Stimulated activated CD8-positive, alpha-beta memory T cell treated with anti-CD3 and anti-CD28 coated beads, Interleukin-4, amount 100 ng/mL, for 1 hour (primary cell): ENCODE measurements around the gene CPNE2.

Experiments
- DNase-seq, 2 donors: peaks; one replicate each; pipeline ENCODE4 v3.0.0-alpha.2; 2020; ENCODE audit warnings: low read depth in 2 of 2, low spot score in 1 of 2

Gene CPNE2

DNA sequence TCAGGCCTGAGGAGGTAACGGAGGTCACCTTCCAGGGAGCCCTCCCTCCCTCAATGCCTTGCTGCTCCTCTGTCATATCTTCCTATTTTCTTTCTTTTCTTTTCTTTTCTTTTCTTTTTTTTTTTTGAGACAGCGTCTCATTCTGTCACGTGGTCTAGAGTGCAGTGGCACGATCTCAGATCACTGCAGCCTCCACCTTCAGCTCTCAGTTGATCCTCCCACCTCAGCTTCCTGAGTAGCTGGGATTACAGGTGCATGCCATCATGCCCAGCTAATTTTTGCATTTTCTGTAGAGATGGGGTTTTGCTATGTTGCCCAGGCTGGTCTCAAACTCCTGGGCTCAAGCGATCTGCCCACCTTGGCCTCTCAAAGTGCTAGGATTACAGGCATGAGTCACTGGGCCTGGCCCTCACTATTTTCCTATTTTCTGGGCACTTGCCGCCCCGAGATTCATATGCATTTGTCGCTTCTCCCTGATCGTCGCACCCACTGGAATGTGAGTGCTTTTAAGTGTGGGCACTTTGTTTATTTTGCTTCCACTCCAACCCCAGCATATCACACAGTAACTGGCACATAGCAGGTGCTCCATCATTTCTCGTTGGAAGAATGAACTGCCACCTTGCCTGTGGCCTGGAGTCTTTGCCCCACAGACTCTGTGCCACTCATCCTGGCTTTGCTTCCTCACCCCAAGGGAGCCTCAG lies 31.7 kb downstream of the CPNE2 start:
- no peak for DNase-seq

GRCh38 chr16:57125376-57125775 lies 33.0 kb downstream of the CPNE2 start:
- DNase-seq = no peak

DNA sequence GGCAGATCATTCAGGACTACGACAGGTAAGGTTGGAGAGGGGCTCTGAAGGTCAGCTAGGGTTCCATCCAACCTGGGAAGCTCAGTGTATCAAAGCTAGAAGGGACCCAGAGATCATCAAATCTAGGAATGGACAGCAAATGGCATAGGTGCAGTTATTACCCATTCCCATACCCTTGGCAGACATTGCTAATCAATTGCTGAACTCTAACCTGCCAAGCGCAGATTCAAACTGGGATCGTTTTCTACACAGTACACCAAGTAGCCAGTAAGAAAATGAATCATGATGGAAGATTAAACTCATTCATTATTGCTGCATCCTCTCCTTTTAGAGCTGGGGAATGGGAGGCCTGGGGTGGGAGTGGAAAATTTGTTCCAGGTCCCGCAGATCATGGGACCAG lies 33.6 kb downstream of the CPNE2 start:
- no peak for DNase-seq

DNA sequence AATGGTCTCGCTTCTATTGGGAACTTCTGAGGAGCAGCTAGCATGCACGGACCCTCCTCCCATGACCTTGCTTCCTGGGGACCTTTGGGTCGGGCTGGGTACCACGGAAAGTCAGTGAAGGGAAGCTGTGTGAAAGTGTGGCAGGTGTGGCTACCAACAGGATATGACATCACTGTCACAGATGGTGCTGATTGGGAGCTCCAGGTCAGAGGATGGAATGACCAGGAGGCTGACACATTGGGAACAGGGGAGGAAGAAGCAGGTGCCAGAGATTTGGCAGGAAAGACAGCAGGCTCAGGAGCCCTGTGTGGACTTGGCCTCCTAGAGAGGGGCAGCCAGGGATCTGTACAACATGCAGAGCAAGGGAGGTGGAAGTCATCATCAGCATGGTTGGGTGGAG lies 34.0 kb downstream of the CPNE2 start:
- no peak for DNase-seq

- DNase-seq = no peak
Observed at GRCh38 chr16:57127037-57127763, 34.8 kb downstream of the CPNE2 start.

GRCh38 chr16:57127836-57128235 lies 35.5 kb downstream of the CPNE2 start:
- DNase-seq = no peak

GRCh38 chr16:57128771-57129389 lies 36.5 kb downstream of the CPNE2 start:
- DNase-seq = peak in 1 of 2 donors; percentile 33

GRCh38 chr16:57130950-57131321 lies 38.6 kb downstream of the CPNE2 start:
- no peak for DNase-seq

DNA sequence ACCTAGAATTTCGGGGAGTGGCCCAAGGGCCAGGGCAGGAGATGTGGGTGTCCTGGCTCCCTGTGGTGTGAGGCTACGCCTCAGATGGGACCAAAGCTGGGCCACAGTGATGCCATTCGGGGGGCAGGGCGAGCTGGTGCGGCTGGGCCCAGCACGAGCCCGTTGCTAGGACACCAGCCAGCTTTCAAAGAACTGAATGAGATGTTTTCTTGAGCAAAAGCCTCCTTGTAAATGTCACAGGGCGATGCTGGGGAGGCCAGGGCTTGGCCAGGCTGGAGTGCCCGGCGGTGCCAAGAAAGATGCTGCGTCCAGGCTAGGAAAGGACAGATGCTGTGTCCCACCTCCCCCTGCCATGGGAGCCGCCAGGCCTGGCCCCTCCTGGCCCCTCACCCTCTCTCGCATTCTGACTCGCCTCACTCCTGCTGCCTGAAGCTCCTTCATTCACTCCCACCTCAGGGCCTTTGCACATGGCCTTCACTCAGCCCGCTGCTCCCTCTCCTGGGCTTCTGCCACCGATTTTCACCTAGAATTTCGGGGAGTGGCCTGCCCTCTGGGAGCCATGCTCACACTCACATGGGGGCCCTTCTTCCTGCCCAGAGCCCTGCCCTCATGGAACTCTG lies 39.1 kb downstream of the CPNE2 start:
- DNase-seq = no peak

- no peak for DNase-seq
Observed at GRCh38 chr16:57132470-57132869, 40.1 kb downstream of the CPNE2 start.

- DNase-seq = no peak
Observed at GRCh38 chr16:57133031-57133430, 40.6 kb downstream of the CPNE2 start.

DNA sequence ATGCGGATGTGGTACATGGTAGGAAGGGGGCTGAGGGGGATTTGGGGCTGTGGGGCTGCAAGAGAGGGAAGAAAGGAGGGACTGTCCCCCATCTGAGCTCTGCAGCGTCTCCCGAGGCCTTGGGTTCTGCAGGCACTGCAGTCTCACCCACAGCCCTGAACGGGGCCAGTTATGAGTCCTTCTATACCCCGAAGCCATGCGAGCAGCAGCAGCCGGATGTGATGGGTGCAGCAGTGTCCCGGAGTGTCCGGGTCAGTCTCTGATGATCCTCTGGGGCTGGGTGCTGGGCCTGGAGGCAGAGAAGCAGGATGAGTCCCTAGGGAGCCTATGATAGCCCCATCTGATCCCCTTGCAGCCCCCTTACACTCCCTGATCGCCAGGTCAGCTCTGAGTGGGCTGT lies 41.5 kb downstream of the CPNE2 start:
- no peak for DNase-seq

GRCh38 chr16:57134982-57135381 lies 42.6 kb downstream of the CPNE2 start:
- DNase-seq = no peak

GRCh38 chr16:57137043-57137442 lies 44.7 kb downstream of the CPNE2 start:
- no peak for DNase-seq

DNA sequence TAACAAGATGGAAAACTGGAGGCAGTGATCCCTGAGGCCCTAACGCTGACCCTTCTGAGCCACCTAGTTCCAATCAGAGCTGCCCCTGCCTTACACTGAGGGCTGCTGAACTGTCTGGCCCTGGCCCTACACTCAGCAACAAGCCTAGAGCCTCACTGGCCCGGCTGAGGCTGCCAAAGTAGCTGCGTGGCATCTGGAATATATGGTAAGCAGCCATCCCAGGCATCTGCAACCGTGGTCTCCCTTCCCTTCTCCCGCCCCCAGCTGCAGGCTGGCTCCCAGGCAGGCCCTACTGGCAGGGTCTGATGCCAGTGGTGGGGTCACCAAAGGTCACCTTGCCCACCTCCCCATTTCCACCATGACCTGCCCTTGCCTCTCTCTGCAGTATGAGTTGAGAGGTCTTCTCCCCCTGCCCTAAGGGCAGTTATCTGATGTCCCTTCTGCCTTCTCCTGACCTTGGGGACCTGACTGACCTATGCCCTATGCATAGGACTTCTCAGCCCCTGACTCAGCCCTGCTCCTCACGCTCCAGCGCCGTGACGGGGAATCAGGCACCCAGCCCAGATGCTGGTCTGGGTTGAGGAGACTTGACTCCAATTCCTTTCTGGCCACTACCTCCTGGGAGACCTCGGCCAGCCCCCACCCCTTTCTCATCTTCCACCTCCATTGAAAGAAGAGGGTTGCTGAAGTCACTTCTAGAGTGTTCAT lies 45.3 kb downstream of the CPNE2 start:
- no peak for DNase-seq

- DNase-seq = no peak
Observed at GRCh38 chr16:57138281-57138935, 46.0 kb downstream of the CPNE2 start.

DNA sequence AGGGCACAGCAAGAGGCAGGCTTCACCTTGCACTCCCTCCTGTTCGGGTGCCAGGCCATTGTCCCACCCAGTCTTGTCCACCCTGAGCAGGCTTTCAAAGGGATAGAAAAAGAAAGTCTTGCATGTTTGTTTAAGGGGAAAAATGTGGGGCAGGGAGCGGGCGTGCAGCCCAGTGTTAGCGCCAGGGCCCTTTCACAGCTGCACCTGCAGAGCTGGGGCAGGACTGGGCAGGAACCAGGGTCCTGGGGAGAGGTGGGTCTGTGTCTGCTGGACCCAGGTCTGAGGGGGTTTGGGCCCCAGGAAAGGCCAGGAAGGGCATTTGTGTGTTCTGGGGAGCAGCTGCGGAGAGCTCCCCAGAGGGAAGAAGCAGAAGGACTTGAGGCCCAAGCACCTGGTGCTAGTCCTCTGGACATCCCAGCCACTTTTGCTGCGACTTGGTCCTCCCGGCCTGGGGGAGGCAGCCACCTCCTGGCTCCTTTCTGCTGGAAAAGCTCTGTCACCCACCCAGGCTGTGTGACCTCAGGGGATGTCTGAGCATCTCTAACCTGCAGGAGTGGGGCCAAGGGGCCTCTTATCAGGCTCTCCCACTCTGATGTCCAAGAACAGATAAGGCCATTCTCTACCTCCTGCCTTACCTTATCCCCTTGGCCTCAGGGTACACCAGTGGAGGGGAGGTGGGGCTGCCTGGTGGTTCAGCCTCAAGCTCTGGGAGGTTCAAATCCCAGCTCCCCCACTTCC lies 48.7 kb downstream of the CPNE2 start:
- no peak for DNase-seq

DNA sequence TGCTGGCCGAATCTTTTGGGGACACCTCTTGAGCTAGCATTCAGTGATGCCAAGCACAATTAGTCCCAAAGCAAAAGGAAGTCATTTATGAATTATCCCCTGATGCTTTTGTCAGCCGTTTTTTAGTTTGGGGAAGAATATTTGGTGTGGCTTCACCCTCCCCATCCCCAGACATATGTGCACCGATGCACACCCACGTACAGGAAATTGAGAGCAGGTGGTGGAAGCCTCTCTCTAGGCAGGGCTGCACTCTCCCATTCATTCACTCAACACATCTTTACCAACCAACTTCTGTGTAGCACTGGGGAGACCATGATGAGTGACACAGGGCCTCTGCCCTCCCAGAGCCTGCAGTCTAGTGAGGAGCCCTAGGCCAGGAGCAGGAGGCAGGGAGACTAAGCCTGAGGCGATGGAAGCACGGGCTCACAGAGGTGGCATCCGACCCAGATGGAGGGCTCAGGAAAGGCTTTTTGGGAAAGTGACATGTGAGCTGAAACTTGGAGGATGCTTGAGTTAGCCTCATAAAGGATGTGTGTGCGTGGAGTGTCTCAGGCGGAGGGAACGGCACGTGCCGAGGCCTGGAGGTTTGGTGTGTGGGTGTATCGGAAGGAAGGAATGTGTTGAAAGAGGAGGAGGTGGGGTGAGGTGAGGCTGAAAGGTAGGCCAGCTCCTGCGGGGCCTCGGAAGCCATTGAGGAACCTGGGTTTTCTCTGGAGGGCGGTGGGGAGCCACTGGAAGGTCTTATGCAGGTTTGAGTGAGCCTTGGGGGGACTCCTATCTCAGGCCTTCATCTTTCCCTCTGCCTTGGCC lies 49.6 kb downstream of the CPNE2 start:
- no peak for DNase-seq

GRCh38 chr16:57143149-57143921 lies 51.0 kb downstream of the CPNE2 start:
- no peak for DNase-seq
